H1 (cell line): ENCODE results near the gene KHSRP. TPM values are rescaled to one million over a fixed set of nuclear protein-coding genes. Genes with fewer than 3 reads are reported as not detected.

Experiments used
- POLR2AphosphoS5 ChIP-seq: IDR thresholded peaks from 2 replicates; pipeline ENCODE4 v1.6.1; 2011; ENCODE audit warnings: low read depth, low read length
- polyA plus RNA-seq, 7 experiments: library from polyadenylated mRNA; depleted of rRNA in 3 of 7; stranded (reverse) in 5 of 7; unstranded in 2 of 7; fragments of >200 nt in 5 of 7; fragments of 200-250 nt in 2 of 7; gene quantifications; 1 replicate in 5 of 7; 2 replicates in 1 of 7; 4 replicates in 1 of 7; pipeline versions ENCODE4 v1.2.1 to v1.2.3, GENCODE V29; 2011 to 2013; ENCODE audit warnings: missing spikeins in 2 of 7, mixed read lengths in 2 of 7
- total RNA-seq: library from RNA; stranded (reverse); fragmentation: NEBNext Ultra II Directional; extraction: Animal tissue kit (Norgen Biotek cat#: 25700); gene quantifications from 2 replicates; pipeline ENCODE4 v1.2.1, GENCODE V29; 2021

The KHSRP gene
- total and polyA plus RNA-seq, 2 of the 8 experiments (the other 6 are each of a cell fraction or from before 2014, with no cell fraction given), result 143 to 573 TPM

GRCh38 chr19:6431891-6432290 is 7.3 kb upstream of the KHSRP start (continued):
- TF ChIP-seq POLR2AphosphoS5, result no peak
